WTC11 (cell line): ENCODE measurements around the gene FERMT2. TPM values are rescaled to one million over a fixed set of nuclear protein-coding genes. Genes with fewer than 3 reads are reported as not detected.

Source experiments
- ARID4B ChIP-seq: sonication (generic); formaldehyde crosslinking; IDR thresholded peaks from 2 replicates; pipeline ENCODE4 v1.8.0; 2023; ENCODE audit warnings: missing genetic modification reagents, mild to moderate bottlenecking, borderline replicate concordance
- IRF2 ChIP-seq: sonication (generic); formaldehyde crosslinking; IDR thresholded peaks from 2 replicates; pipeline ENCODE4 v1.8.0; 2022; ENCODE audit warnings: low read depth, missing genetic modification reagents, borderline replicate concordance
- PRDM15 ChIP-seq: sonication (generic); formaldehyde crosslinking; IDR thresholded peaks from 2 replicates; pipeline ENCODE4 v1.8.0; 2022; ENCODE audit warnings: missing genetic modification reagents
- SOX15 ChIP-seq: fragments of 250-450 bp; sonication (Bioruptor Pico); IDR thresholded peaks from 2 replicates; pipeline ENCODE4 v1.9.0; 2021; ENCODE audit warnings: mild to moderate bottlenecking
- TCF7 ChIP-seq: sonication (generic); formaldehyde crosslinking; IDR thresholded peaks from 2 replicates; pipeline ENCODE4 v1.8.0; 2022; ENCODE audit warnings: mild to moderate bottlenecking, low read depth, missing genetic modification reagents, moderate library complexity
- ZNF281 ChIP-seq: sonication (generic); formaldehyde crosslinking; IDR thresholded peaks from 2 replicates; pipeline ENCODE4 v1.8.0; 2023; ENCODE audit warnings: mild to moderate bottlenecking, missing genetic modification reagents
- ZNF423 ChIP-seq: fragments of 250-450 bp; sonication (Bioruptor Pico); IDR thresholded peaks from 2 replicates; pipeline ENCODE4 v2.1.2; 2022; ENCODE audit warnings: mild to moderate bottlenecking, moderate library complexity
- ZNF532 ChIP-seq: fragments of 250-450 bp; sonication (Bioruptor Pico); IDR thresholded peaks from 2 replicates; pipeline ENCODE4 v1.9.0; 2021; ENCODE audit warnings: mild to moderate bottlenecking, borderline replicate concordance
- total RNA-seq: library from RNA; stranded (reverse); gene quantifications from 3 replicates; pipeline ENCODE4 v1.2.3, GENCODE V29; 2021
- TF ChIP-seq, protein P1 (sequence below): fragments of 250-450 bp; sonication (Bioruptor Pico); IDR thresholded peaks from 2 replicates; pipeline ENCODE4 v1.9.0; 2021; ENCODE audit warnings: mild to moderate bottlenecking
- TF ChIP-seq, protein P2 (sequence below): sonication (generic); formaldehyde crosslinking; IDR thresholded peaks from 2 replicates; pipeline ENCODE4 v1.8.1; 2023; ENCODE audit warnings: mild to moderate bottlenecking, missing genetic modification reagents, moderate library complexity

The FERMT2 gene
- total RNA-seq, 1 experiment from 2014 or later = 92.8 TPM

- TF ChIP-seq ARID4B (CRISPR knock-in tag) (no peak), ZNF281 (CRISPR knock-in tag) (no peak), TCF7 (CRISPR knock-in tag) (no peak), IRF2 (CRISPR knock-in tag) (no peak), SOX15 (CRISPR knock-in tag) (no peak), ZNF423 (CRISPR knock-in tag) (no peak), ZNF532 (no peak), PRDM15 (no peak)
- TF ChIP-seq, protein P1, sequence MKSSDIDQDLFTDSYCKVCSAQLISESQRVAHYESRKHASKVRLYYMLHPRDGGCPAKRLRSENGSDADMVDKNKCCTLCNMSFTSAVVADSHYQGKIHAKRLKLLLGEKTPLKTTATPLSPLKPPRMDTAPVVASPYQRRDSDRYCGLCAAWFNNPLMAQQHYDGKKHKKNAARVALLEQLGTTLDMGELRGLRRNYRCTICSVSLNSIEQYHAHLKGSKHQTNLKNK (CRISPR knock-in tag) = no peak
- TF ChIP-seq, protein P2, sequence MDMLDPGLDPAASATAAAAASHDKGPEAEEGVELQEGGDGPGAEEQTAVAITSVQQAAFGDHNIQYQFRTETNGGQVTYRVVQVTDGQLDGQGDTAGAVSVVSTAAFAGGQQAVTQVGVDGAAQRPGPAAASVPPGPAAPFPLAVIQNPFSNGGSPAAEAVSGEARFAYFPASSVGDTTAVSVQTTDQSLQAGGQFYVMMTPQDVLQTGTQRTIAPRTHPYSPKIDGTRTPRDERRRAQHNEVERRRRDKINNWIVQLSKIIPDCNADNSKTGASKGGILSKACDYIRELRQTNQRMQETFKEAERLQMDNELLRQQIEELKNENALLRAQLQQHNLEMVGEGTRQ (CRISPR knock-in tag) = no peak
Measured at GRCh38 chr14:52852810-52853521, 97.9 kb downstream of the FERMT2 start (continued).
